Thyroid gland (tissue), 4 donors: Measurements from ENCODE around the gene SLC6A19.

Experiments used
- CTCF ChIP-seq, 6 experiments: fragments of 200-600 bp in 3 of 6; fragments of 450-650 bp in 3 of 6; sonication (generic) in 3 of 6; IDR thresholded peaks; one replicate each; pipeline ENCODE4 v1.5.1; 2016 to 2019; ENCODE audit warnings: antibody characterized with exemption in 6 of 6, mild to moderate bottlenecking in 2 of 6, inconsistent platforms in 1 of 6, moderate library complexity in 1 of 6
- POLR2A ChIP-seq, 2 donors: fragments of 450-650 bp; IDR thresholded peaks; one replicate each; pipeline ENCODE4 v1.6.1; 2017; ENCODE audit warnings: antibody characterized with exemption in 2 of 2, mild to moderate bottlenecking in 2 of 2, moderate library complexity in 1 of 2

DNA sequence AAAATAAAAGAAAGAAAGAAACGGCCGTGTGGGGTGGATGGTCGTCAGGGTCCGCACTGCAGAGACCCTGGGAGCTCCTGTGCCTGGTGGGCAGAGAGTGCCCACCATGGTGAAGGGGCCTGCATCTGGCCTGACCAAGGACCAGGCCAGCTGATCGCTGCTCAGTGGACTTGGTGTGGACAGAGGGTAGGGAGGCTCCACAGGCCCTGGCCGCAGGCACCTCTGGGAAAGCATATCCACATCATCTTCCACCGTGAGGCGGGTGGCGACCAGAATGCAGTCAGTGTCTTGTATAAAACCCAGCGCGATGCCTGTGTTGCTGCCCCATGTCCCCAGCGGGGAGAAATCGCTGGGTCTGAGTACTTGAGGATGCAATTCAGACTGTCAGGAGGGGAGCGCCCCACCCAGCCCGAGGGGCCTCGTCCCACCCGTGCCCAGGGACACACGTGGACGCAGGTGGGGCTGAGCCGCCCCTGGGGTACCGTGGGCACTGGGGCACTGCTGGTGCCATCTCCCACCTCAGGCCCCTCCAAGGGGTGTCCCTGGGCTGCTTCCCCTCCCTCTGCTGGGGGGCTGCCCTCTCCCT lies 27.8 kb upstream of the SLC6A19 start:
- TF ChIP-seq CTCF (IDR thresholded peaks at IDR 0.05) (no peak), POLR2A (IDR thresholded peaks at IDR 0.05) (no peak)
